ENCODE measurements around the gene ADCY3.

ADCY3 gene

GRCh38 chr2:24899361-24899910, 20.6 kb downstream of the ADCY3 start:
- no peak for DNase-seq

- no peak for DNase-seq
Observed at GRCh38 chr2:24898122-24899109, 21.6 kb downstream of the ADCY3 start.

- no peak for DNase-seq
Observed at GRCh38 chr2:24894750-24895149, 25.3 kb downstream of the ADCY3 start.

- no peak for DNase-seq
Observed at GRCh38 chr2:24893934-24894333, 26.1 kb downstream of the ADCY3 start.

GRCh38 chr2:24892928-24893327, 27.1 kb downstream of the ADCY3 start:
- DNase-seq = no peak

- DNase-seq = no peak
Observed at GRCh38 chr2:24891201-24891600, 28.8 kb downstream of the ADCY3 start.

GRCh38 chr2:24889221-24889620, 30.8 kb downstream of the ADCY3 start:
- no peak for DNase-seq

- DNase-seq = no peak
Observed at GRCh38 chr2:24888177-24888576, 31.9 kb downstream of the ADCY3 start.

GRCh38 chr2:24887307-24887874, 32.6 kb downstream of the ADCY3 start:
- no peak for DNase-seq

GRCh38 chr2:24886691-24887304, 33.2 kb downstream of the ADCY3 start:
- DNase-seq = no peak

GRCh38 chr2:24886126-24886501, 33.9 kb downstream of the ADCY3 start:
- DNase-seq = no peak

- no peak for DNase-seq
Observed at GRCh38 chr2:24885221-24886125, 34.6 kb downstream of the ADCY3 start.

GRCh38 chr2:24883946-24884345, 36.1 kb downstream of the ADCY3 start:
- DNase-seq = no peak

GRCh38 chr2:24881623-24882022, 38.4 kb downstream of the ADCY3 start:
- no peak for DNase-seq

GRCh38 chr2:24881158-24881557, 38.9 kb downstream of the ADCY3 start:
- DNase-seq = no peak

GRCh38 chr2:24878341-24878740, 41.7 kb downstream of the ADCY3 start:
- no peak for DNase-seq

- DNase-seq = no peak
Observed at GRCh38 chr2:24877646-24878045, 42.4 kb downstream of the ADCY3 start.

GRCh38 chr2:24877067-24877466, 43.0 kb downstream of the ADCY3 start:
- DNase-seq = no peak

- no peak for DNase-seq
Observed at GRCh38 chr2:24875901-24876300, 44.1 kb downstream of the ADCY3 start.

GRCh38 chr2:24875272-24875671, 44.8 kb downstream of the ADCY3 start:
- no peak for DNase-seq

GRCh38 chr2:24874035-24874434, 46.0 kb downstream of the ADCY3 start:
- DNase-seq = no peak

- no peak for DNase-seq
Observed at GRCh38 chr2:24873619-24874018, 46.4 kb downstream of the ADCY3 start.

Measured in activated CD8-positive, alpha-beta memory T cell treated with anti-CD3 and anti-CD28 coated beads, Interleukin-2, amount 50 U/mL, for 48 hours (primary cell).